Measurements from ENCODE around the gene IRF9.

DNA sequence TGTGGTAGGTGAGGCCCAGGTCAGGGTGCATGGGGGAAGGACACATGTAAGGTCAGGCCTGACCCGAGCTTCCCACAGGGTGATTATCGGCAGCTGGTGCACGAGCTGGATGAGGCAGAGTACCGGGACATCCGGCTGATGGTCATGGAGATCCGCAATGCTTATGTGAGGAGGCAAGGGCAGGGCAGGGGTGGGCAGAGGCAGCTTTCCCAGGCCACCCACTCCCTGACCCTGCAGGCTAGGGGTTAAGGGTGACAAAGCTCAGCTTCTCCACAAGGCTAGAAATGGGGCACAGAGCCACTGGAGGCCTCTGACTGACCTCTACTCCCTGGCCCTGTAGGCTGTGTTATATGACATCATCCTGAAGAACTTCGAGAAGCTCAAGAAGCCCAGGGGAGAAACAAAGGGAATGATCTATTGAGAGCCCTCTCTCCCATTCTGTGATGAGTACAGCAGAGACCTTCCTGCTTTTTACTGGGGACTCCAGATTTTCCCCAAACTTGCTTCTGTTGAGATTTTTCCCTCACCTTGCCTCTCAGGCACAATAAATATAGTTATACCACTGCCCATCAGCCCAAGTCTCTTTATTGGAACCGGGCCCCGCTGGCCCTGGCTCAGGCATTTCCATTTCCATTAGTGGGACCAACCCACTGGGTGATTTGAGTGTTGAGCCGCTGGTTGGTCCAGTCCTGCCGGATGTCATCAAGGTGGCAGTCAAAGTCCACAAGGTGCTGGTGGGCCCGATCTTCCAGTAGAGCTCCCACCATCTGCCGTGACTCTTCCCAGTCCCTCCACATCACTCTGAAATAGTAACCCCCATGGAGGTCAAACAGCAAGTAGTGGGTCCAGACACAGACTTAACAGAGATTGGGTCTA is 22.4 kb upstream of the IRF9 start:
- TF ChIP-seq, protein P1, sequence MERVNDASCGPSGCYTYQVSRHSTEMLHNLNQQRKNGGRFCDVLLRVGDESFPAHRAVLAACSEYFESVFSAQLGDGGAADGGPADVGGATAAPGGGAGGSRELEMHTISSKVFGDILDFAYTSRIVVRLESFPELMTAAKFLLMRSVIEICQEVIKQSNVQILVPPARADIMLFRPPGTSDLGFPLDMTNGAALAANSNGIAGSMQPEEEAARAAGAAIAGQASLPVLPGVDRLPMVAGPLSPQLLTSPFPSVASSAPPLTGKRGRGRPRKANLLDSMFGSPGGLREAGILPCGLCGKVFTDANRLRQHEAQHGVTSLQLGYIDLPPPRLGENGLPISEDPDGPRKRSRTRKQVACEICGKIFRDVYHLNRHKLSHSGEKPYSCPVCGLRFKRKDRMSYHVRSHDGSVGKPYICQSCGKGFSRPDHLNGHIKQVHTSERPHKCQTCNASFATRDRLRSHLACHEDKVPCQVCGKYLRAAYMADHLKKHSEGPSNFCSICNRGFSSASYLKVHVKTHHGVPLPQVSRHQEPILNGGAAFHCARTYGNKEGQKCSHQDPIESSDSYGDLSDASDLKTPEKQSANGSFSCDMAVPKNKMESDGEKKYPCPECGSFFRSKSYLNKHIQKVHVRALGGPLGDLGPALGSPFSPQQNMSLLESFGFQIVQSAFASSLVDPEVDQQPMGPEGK (CRISPR knock-in tag; IDR thresholded peaks at IDR 0.05; ENCODE audit: borderline replicate concordance): no peak
- no peak for TF ChIP-seq CSDC2 (CRISPR knock-in tag; IDR thresholded peaks at IDR 0.05)
- no peak for TF ChIP-seq ZFP3 (CRISPR knock-in tag; IDR thresholded peaks at IDR 0.05)
- no peak for TF ChIP-seq ISL1 (CRISPR knock-in tag; IDR thresholded peaks at IDR 0.05)
- TF ChIP-seq ARNTL (CRISPR knock-in tag; IDR thresholded peaks at IDR 0.05; ENCODE audit: borderline replicate concordance, low read depth): no peak
- TF ChIP-seq ZNF8 (CRISPR knock-in tag; IDR thresholded peaks at IDR 0.05): no peak
